BE2C (cell line): ENCODE results near the gene PCDH12.

ENCODE experiments used
- DNase-seq: peaks from one replicate; pipeline ENCODE4 v3.0.0-alpha.2; 2020
- H3K27me3 ChIP-seq: fragments of 250-450 bp; sonication (Bioruptor Pico); 2 replicates; pipeline ENCODE4 v1.5.1; 2020; ENCODE audit warnings: mild to moderate bottlenecking
- H3K36me3 ChIP-seq: fragments of 250-450 bp; sonication (Bioruptor Pico); 2 replicates; pipeline ENCODE4 v1.5.1; 2020; ENCODE audit warnings: mild to moderate bottlenecking
- H3K4me1 ChIP-seq: fragments of 250-450 bp; sonication (Bioruptor Pico); 2 replicates; pipeline ENCODE4 v1.5.1; 2020
- H3K4me3 ChIP-seq: 2 replicates; pipeline ENCODE4 v1.5.1; 2011; ENCODE audit warnings: low read depth, low read length
- H3K9me3 ChIP-seq: fragments of 250-450 bp; sonication (Bioruptor Pico); 2 replicates; pipeline ENCODE4 v1.5.1; 2020
- TF ChIP-seq, protein P1 (sequence below): IDR thresholded peaks from 2 replicates; pipeline ENCODE4 v1.5.1; 2012; ENCODE audit warnings: mild to moderate bottlenecking, low read depth, low read length

PCDH12 gene

DNA sequence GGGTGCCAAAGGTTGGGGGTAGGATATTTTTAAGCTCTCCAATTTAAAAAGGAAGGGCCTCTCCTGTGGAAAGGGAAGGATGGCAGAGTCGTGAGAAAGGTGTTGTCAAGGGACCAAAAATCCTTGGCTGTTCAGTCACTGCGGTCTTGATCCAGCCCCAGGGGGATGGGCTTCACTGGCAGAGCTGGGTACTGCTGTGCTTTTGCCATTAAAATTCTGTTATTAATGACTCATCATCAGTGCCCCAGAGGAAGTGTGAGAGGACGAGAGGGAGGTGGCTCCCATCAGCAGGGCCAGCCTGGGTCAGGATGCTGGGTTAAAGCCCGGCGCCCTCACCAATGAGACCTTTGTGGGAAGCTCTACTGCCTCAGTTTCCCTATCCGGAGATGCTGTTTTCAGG lies 16.7 kb downstream of the PCDH12 start:
- TF ChIP-seq, protein P1, sequence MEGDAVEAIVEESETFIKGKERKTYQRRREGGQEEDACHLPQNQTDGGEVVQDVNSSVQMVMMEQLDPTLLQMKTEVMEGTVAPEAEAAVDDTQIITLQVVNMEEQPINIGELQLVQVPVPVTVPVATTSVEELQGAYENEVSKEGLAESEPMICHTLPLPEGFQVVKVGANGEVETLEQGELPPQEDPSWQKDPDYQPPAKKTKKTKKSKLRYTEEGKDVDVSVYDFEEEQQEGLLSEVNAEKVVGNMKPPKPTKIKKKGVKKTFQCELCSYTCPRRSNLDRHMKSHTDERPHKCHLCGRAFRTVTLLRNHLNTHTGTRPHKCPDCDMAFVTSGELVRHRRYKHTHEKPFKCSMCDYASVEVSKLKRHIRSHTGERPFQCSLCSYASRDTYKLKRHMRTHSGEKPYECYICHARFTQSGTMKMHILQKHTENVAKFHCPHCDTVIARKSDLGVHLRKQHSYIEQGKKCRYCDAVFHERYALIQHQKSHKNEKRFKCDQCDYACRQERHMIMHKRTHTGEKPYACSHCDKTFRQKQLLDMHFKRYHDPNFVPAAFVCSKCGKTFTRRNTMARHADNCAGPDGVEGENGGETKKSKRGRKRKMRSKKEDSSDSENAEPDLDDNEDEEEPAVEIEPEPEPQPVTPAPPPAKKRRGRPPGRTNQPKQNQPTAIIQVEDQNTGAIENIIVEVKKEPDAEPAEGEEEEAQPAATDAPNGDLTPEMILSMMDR = no peak
- Histone ChIP-seq H3K9me3 (no peaks in the 10 kb centered on the region), H3K4me3 (no peak overlapping the region), H3K36me3 (peaks cover 22% of the 10 kb centered on the region), H3K27me3 (no peaks in the 10 kb centered on the region), H3K4me1 (peaks cover 22% of the 10 kb centered on the region)
- DNase-seq = no peak

DNA sequence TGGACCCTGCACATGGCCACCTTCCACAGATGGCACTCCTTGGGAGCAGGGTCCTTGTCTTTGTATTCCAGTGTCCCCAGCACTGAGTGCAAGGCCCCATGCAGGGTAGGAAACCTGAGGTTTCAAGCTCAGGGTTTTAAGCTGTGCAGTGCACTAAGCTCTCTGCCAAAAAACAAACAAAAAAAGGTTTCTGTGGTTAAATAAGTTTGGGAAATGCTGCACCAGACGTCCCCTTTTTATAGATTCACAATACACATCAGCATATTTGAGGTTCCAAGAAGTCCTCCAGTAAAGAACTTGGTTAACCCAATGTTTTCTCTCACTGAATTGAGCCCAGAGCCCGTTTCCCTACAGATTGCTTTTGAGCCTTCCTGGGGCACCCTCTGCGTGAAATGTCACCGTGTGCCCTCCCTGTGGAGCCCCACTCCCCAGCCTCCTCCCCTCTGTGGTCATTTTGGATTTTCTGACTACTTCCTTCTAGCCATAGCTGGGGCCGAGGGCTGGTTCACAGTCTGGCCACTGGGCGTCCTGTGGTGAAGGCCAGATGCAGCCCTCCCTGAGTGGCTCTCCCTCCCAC lies 17.2 kb downstream of the PCDH12 start:
- Histone ChIP-seq H3K4me3 (no peak overlapping the region), H3K27me3 (no peaks in the 10 kb centered on the region), H3K4me1 (peaks cover 22% of the 10 kb centered on the region), H3K36me3 (peaks cover 22% of the 10 kb centered on the region), H3K9me3 (no peaks in the 10 kb centered on the region)
- DNase-seq = no peak
- TF ChIP-seq, protein P1 = peak; percentile 27; the same call in 1 of the 2 replicates

DNA sequence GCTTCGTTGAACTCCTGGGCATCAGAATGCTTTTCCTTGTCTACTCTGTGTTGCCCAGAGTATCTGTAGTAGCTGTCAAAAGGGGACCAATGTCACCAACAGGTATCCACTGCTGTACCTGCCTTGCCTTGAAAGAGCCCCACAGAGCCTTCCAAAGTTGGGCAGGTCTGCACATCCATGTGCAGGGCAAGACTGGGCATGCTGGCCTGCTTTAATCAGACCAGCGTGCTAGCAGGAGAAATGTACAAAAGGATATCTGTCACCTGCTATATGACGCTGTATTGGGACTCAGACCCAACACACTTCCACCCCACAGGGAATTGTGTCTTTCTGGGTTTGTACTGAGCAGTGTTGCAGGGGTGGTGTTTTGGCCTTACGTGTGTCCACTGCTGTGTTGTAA lies 22.5 kb downstream of the PCDH12 start:
- no peak for DNase-seq
- TF ChIP-seq, protein P1 = no peak
- Histone ChIP-seq H3K4me3 (no peak overlapping the region), H3K27me3 (no peaks in the 10 kb centered on the region), H3K9me3 (no peaks in the 10 kb centered on the region), H3K36me3 (peaks cover 34% of the 10 kb centered on the region), H3K4me1 (peaks cover 10% of the 10 kb centered on the region)

DNA sequence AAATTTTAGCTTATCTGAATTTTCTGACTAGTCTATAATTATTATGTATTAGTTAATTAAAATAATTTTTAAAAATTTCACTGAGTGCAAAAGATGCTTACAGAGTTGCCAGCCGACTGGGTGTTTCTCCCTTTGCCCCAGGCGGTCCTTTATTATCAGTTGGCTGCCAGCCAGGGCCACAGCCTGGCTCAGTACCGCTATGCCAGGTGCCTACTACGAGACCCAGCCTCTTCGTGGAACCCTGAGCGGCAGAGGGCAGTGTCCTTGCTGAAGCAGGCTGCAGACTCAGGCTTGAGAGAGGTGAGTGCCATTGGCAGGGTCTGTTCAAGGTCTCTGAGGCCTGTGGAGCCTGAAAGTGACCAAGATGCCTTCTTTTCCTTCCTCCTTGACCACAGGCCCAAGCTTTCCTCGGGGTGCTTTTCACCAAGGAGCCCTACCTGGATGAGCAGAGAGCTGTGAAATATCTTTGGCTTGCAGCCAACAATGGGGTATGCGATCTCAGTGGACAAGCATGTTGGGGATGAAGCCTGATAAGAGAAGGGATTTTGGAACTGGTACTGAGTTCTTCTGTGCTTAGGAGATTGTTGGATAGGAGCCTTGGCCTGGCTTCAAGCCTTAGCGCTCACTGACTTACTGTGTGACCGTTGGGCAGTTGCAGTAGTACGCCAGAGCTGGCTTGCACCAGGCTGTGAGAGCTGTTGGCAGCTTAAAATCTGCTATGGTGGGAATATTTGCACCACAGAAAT lies 23.7 kb downstream of the PCDH12 start:
- no peaks in the 10 kb centered on the region for H3K27me3 ChIP-seq
- peak; percentile 93 for DNase-seq
- peaks cover 42% of the 10 kb centered on the region for H3K36me3 ChIP-seq
- H3K4me1 ChIP-seq = peaks cover 10% of the 10 kb centered on the region
- no peaks in the 10 kb centered on the region for H3K9me3 ChIP-seq
- TF ChIP-seq, protein P1 = peak; percentile 76
- no peak overlapping the region for H3K4me3 ChIP-seq

DNA sequence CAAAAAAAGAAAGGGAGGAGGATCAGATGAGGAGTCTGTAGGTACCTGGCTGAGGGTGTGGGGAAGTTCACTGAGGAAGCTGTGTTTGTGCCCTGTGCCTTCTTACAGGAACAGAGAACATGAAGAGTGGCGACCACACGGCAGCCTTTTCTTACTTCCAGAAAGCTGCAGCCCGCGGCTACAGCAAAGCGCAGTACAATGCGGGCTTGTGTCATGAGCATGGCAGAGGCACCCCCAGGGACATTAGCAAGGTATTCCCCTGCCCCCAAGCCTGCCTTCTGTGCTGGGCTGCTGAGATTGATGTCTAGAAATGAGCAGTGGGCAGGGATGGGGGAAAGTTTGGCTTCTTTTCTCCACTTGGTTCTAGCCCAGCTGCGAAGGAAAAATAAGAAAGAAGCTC lies 24.9 kb downstream of the PCDH12 start:
- no peaks in the 10 kb centered on the region for H3K27me3 ChIP-seq
- H3K9me3 ChIP-seq = no peaks in the 10 kb centered on the region
- H3K36me3 ChIP-seq = peaks cover 47% of the 10 kb centered on the region
- H3K4me1 ChIP-seq = peaks cover 10% of the 10 kb centered on the region
- no peak overlapping the region for H3K4me3 ChIP-seq
- TF ChIP-seq, protein P1 = no peak
- DNase-seq = peak; percentile 26

DNA sequence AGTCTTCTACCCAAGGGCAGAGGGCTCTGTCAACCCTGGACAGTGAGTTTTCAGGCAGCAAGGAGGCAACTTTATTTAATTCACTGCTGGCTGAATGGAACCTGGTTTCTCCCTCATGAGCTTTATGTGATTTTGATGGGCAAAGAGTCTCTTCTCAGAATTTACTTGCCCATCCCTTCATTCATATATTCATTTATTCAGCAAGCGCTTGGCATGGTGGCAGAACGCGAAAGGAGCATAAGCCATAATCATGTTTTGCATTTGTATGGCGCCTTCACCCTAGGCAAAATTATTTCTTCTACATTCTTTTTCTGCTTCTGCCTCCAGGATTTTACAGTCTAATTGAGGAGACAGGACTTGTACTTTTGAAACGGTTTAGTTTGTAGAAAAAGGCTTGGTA lies 26.3 kb downstream of the PCDH12 start:
- TF ChIP-seq, protein P1 = no peak
- no peaks in the 10 kb centered on the region for H3K9me3 ChIP-seq
- H3K27me3 ChIP-seq = no peaks in the 10 kb centered on the region
- no peak for DNase-seq
- no peak overlapping the region for H3K4me3 ChIP-seq
- peaks cover 10% of the 10 kb centered on the region for H3K4me1 ChIP-seq
- peaks cover 50% of the 10 kb centered on the region for H3K36me3 ChIP-seq
